Mucosa of descending colon (tissue), 3 donors: ENCODE results near the gene SNTG2. TPM values are rescaled to one million over a fixed set of nuclear protein-coding genes. Genes with fewer than 3 reads are reported as not detected.
A peak's percentile ranks its signal among the peaks of the same experiment; 100 is the strongest.

Experiments
- ATAC-seq: fragments of 200-7000 bp; cut with Tn5 transposase; one replicate; pipeline ENCODE4 v1.9.1; 2020; ENCODE audit warnings: mild to moderate bottlenecking, moderate library complexity
- DNase-seq, 3 donors: peaks; one replicate each; pipeline ENCODE4 v3.0.0-alpha.2; 2020
- H3K36me3 ChIP-seq: fragments of 200-600 bp; one replicate; pipeline ENCODE4 v1.8.0; 2021; ENCODE audit warnings: low read depth, mild to moderate bottlenecking
- H3K4me1 ChIP-seq: fragments of 200-600 bp; one replicate; pipeline ENCODE4 v1.8.0; 2021; ENCODE audit warnings: low read depth, mild to moderate bottlenecking
- H3K4me3 ChIP-seq: fragments of 200-600 bp; one replicate; pipeline ENCODE4 v1.8.0; 2021; ENCODE audit warnings: mild to moderate bottlenecking
- H3K9me3 ChIP-seq: fragments of 200-600 bp; one replicate; pipeline ENCODE4 v1.8.0; 2021; ENCODE audit warnings: mild to moderate bottlenecking
- intact Hi-C, 2 donors: fragments of 100-400 bp; cut with DNase I in 1 of 2; cut with micrococcal nuclease in 1 of 2; formaldehyde crosslinking; loops; one replicate each; pipeline versions ENCODE4 v1.11.0 to v1.11.1; 2022; cut with DNase I, micrococcal nuclease
- long read RNA-seq, 2 donors: library from polyadenylated mRNA; unstranded; transcript quantifications; one replicate each; pipeline ENCODE4 v2.0.0, GENCODE V29; 2019 to 2021
- total RNA-seq, 3 donors: library from RNA; stranded (reverse); fragmentation: NEBNext Ultra II Directional in 2 of 3; extraction: Animal tissue kit (Norgen Biotek cat#: 25700) in 2 of 3; gene quantifications; one replicate each; pipeline versions ENCODE4 v1.2.1 to v1.2.4, GENCODE V29; 2021 to 2023
- TF ChIP-seq, protein P1 (sequence below): fragments of 200-600 bp; IDR thresholded peaks from one replicate; pipeline ENCODE4 v1.8.0; 2022; ENCODE audit warnings: antibody characterized with exemption, mild to moderate bottlenecking
- donor health status: DM: no; HTN: no; CAD: no; lungs with moderate emphysema.
- donor health status: DM: no; HTN: no; CAD: no.
- donor health status: DM: no; HTN: yes; CAD: no.

The SNTG2 gene
- total RNA-seq = 1 to 10 TPM in 2 of 3 donors, under 1 TPM in 1; 0.38 to 3.0 (median 2.8) TPM
- long read RNA-seq, donor 1, partial matches to known transcripts = 0 of 3 reads
- long read RNA-seq, donor 1, other reads (novel, unspliced or antisense) = 3 of 3 reads
- long read RNA-seq, donor 2, partial matches to known transcripts = 0 of 1 reads
- long read RNA-seq, donor 2, other reads (novel, unspliced or antisense) = 1 of 1 reads

DNA sequence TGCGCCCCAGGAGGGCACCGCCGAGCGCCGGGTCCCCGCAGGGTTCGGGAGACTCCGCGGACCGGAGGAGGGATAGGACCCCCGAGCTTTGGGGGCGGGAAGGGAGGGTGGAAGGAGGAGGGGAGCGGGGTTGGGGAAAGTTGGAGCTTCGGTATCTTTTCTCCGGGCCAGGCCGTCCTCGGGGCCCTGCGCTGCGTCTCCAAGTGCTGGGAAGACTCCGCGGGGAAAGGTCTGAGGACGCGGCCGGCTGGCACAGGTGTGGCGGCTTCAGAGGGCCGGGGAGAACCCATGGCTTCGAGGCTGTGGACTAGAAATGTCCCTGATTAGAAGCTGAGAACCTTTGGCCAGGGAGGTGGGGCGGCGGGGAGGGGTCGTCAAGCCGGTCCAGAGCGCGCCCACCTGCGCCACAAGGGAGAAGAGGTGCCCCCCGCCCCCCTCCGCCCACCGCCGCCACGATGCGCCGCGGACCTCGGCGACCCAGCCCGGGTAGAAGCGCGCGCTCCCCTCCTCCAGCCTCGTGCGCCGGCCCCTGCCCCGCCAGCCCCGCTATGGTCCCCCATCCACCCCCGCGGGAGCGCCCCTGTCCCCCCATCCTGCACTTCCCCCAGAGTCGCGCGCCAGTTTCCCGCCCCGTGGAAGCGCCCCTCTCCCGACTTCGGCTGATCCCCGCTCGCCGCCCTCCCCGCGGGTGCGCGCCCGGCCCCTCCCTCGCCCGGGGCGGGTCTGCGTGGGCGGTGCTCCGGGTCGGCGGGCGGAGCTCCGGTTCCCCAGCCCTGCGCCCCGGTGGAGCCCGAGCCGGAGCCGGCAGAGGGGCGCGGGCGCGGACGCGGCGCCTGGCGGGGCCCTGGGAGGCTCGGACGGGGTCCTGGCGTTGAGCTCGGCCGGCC, at the start of gene SNTG2:
SNTG2 (plus strand) TSS at position 770 of the 887 bp plus-strand sequence. CDS start 148 bp downstream, outside the sequence.
- TF ChIP-seq, protein P1, sequence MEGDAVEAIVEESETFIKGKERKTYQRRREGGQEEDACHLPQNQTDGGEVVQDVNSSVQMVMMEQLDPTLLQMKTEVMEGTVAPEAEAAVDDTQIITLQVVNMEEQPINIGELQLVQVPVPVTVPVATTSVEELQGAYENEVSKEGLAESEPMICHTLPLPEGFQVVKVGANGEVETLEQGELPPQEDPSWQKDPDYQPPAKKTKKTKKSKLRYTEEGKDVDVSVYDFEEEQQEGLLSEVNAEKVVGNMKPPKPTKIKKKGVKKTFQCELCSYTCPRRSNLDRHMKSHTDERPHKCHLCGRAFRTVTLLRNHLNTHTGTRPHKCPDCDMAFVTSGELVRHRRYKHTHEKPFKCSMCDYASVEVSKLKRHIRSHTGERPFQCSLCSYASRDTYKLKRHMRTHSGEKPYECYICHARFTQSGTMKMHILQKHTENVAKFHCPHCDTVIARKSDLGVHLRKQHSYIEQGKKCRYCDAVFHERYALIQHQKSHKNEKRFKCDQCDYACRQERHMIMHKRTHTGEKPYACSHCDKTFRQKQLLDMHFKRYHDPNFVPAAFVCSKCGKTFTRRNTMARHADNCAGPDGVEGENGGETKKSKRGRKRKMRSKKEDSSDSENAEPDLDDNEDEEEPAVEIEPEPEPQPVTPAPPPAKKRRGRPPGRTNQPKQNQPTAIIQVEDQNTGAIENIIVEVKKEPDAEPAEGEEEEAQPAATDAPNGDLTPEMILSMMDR = no peak
- Histone ChIP-seq H3K9me3 (no peaks in the 10 kb centered on the region), H3K4me1 (peaks cover 8% of the 10 kb centered on the region), H3K4me3 (no peak within 1 kb of the TSS), H3K36me3 (no peaks in the 10 kb centered on the region)
- intact Hi-C loops = no loop called here
- DNase-seq = peak in 2 of 3 donors; percentile 47 to 69
- ATAC-seq = peak; percentile 91

DNA sequence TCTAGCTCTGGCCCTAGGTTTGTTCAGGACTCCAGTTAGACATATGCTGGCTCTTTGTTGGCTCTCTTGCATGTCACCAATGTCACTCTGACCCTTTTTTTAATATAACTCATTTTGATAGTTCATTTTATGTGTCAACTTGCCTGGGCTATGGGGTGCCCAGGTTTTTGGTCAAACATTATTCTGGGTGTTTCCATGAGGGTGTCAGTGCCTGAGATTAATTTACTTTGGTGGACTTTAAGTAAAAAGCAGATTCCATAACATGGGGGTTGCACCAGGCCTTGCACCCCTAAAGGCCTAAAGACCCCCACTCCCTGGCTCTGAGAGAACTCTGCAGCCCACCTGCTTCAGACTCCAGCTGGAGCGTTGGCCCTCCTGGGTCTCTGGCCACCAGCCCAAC, 48.1 kb upstream of the SNTG2 start:
- ATAC-seq = no peak
- no peaks in the 10 kb centered on the region for H3K4me1 ChIP-seq
- no peak for DNase-seq
- TF ChIP-seq, protein P1 = no peak
- H3K36me3 ChIP-seq = no peaks in the 10 kb centered on the region
- intact Hi-C loops = no loop called here
- H3K9me3 ChIP-seq = no peaks in the 10 kb centered on the region
- H3K4me3 ChIP-seq = no peak overlapping the region

DNA sequence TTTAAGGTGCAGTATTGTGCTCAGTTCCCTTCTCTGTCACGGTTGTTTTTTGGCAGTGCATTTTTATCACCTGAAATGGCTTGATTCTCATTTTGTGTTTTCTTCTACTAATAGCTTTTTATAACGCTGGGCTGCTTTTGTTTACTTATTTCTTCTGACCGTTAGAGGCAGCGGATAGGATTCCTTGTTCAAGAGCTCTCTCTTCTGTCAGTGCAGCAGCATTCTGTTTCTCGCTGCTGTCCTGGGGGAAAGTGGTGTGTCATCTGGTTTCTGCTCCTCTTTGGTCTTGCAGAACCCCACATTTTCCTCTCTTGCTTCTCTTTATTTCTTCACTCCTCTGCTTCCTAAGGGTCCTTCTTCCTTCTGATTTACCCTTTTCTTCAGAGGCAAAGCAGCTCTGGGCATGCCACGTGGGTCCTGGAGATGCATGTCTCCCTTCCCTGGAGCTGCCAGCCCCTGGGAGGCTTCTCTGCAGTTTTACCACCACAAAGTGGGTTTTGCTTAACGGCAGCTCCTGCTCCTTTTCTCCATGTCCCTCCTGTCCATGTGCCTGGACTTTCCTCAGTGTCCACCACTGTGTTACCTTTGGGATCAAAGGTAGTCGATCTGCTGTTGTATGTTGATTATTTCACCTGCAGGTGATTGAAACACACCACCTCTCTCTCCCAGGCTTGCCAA, 47.3 kb upstream of the SNTG2 start:
- Histone ChIP-seq H3K9me3 (no peaks in the 10 kb centered on the region), H3K36me3 (no peaks in the 10 kb centered on the region), H3K4me3 (no peak overlapping the region), H3K4me1 (no peaks in the 10 kb centered on the region)
- intact Hi-C loops = no loop called here
- ATAC-seq = no peak
- TF ChIP-seq, protein P1 = no peak
- DNase-seq = no peak

DNA sequence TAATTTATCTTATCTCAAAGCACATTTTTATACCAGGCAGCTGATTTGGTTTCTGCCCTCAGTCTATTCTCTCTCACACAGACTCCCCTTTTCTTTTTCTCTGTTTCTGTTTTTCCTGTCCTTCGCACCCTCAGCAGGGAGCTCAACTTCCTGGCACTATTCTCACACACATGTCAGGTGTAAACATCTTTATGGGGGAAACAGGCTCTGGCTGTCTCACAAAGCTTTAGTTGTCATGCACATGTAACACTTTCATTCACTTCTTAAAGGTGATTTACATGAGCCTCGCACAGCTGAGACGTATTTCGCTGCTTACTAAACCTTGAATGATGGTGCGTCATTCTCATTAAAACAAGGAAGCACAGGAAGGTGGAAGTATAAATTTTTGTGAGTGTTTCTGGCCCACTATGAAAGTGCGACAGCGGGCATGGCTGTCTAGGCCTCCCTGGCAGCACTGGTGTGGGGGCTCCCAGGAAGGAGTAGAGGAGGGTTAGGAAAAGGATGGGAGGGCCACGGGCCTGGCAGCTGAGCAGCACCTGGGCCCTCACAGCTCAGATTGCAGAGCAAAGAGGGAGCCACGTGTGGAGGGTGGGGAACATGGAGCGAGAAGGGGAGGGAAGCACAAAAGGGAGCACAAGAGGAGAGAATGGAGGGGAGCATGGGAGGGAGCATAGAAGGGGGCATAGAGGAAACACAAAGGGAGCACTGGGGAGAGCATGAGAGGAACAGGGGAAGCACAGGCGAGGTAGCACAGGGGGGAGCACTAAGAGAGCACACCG, 46.2 kb upstream of the SNTG2 start:
- TF ChIP-seq, protein P1 = no peak
- Histone ChIP-seq H3K9me3 (no peaks in the 10 kb centered on the region), H3K36me3 (no peaks in the 10 kb centered on the region), H3K4me3 (no peak overlapping the region), H3K4me1 (no peaks in the 10 kb centered on the region)
- ATAC-seq = no peak
- DNase-seq = no peak
- intact Hi-C loops = no loop called here
